H1 (cell line): Measurements from ENCODE around the gene HDAC2.

Experiments used
- EP300 ChIP-seq, 2 experiments: IDR thresholded peaks; 1 replicate in 1 of 2; 2 replicates in 1 of 2; pipeline ENCODE4 v1.6.1; 2011 to 2012; ENCODE audit warnings: low read depth in 2 of 2, low read length in 2 of 2, mild to moderate bottlenecking in 2 of 2, borderline replicate concordance in 1 of 2, inconsistent platforms in 1 of 2, moderate library complexity in 1 of 2
- POLR2AphosphoS5 ChIP-seq: IDR thresholded peaks from 2 replicates; pipeline ENCODE4 v1.6.1; 2011; ENCODE audit warnings: low read depth, low read length
- RAD21 ChIP-seq, 2 experiments: IDR thresholded peaks in 1 of 2; conservative IDR thresholded peaks in 1 of 2; 2 replicates each; pipeline ENCODE4 v1.6.1; 2011; ENCODE audit warnings: low read depth in 2 of 2, low read length in 2 of 2, improper control_type of control experiment in 1 of 2, inconsistent platforms in 1 of 2, mild to moderate bottlenecking in 1 of 2, moderate library complexity in 1 of 2
- USF2 ChIP-seq: IDR thresholded peaks from 2 replicates; pipeline ENCODE4 v1.6.1; 2011; ENCODE audit warnings: low read length, improper control_type of control experiment

DNA sequence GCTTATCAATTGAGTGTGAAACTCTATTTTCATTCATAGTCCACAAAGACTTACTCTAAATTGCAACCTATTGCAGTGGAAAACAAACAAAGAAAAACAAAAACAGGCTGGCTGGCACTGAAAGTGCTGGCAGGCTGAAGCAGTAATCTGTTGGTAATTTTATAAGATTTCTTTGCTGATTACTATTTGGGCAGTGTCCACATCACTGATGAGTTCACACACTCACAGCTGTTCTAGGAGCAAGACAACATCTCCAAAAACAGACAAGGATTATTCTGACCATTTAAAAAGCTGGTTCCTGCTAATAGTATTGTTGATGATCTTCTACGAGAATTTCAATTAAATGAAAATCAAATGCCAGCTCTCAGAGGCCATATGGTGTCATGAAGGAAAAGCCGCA is 86.9 kb downstream of the HDAC2 start:
- TF ChIP-seq POLR2AphosphoS5 (no peak), USF2 (no peak), EP300 (IDR thresholded peaks at IDR 0.05; ENCODE audit: borderline replicate concordance in 1 of 2, low read depth in 2 of 2, low read length in 2 of 2) (no peak), RAD21 (IDR thresholded peaks at IDR 0.05 in 1 of 2, conservative IDR thresholded peaks at IDR 0.05 in 1 of 2; ENCODE audit: low read depth in 2 of 2, low read length in 2 of 2) (no peak)
